Pancreas (tissue), 10 donors: Measurements from ENCODE around the gene CFAP73. TPM values are rescaled to one million over a fixed set of nuclear protein-coding genes. Genes with fewer than 3 reads are reported as not detected.

ENCODE experiments used
- ATAC-seq, 4 donors: fragments of 200-7000 bp; cut with Tn5 transposase; one replicate each; pipeline versions ENCODE4 v1.8.0 to v1.9.1; 2020; ENCODE audit warnings: mild to moderate bottlenecking in 4 of 4, moderate library complexity in 4 of 4
- DNase-seq, 6 donors: peaks; one replicate each; pipeline ENCODE4 v3.0.0-alpha.2; 2020
- FAIRE-seq: peaks from 2 replicates; lab custom pipeline; 2012; peaks lifted over from hg19 to GRCh38; lab: Jason Lieb, UNC
- H3K27ac ChIP-seq, 4 donors: fragments of 200-600 bp; sonication (generic); 1 replicate in 3 of 4; 2 replicates in 1 of 4; pipeline versions ENCODE4 v1.5.0 to v1.8.0; 2020
- H3K27me3 ChIP-seq, 4 donors: fragments of 200-600 bp; one replicate each; pipeline ENCODE4 v1.8.0; 2021
- H3K36me3 ChIP-seq, 3 donors: fragments of 200-600 bp; sonication (generic) in 1 of 3; one replicate each; pipeline versions ENCODE4 v1.5.0 to v1.8.0; 2020 to 2021
- H3K4me1 ChIP-seq, 3 donors: fragments of 200-600 bp; one replicate each; pipeline ENCODE4 v1.8.0; 2021
- H3K4me3 ChIP-seq, 4 donors: fragments of 200-600 bp; sonication (generic) in 2 of 4; one replicate each; pipeline versions ENCODE4 v1.5.0 to v1.8.0; 2020 to 2021
- H3K9me3 ChIP-seq, 4 donors: fragments of 200-600 bp; one replicate each; pipeline ENCODE4 v1.8.0; 2021
- WGBS, 2 donors: extraction: QIAGEN DNeasy Blood & Tissue Kit; methylation state at CpG; one replicate each; pipeline ENCODE4 v1.1.7; 2013; 5-methylcytosine and 5-hydroxymethylcytosine counted together
- intact Hi-C, 3 donors: fragments of 100-400 bp; cut with DNase I; formaldehyde crosslinking; loops; one replicate each; pipeline versions ENCODE4 v1.11.1 to v1.14.2; 2022
- polyA plus RNA-seq, 2 donors: library from polyadenylated mRNA; stranded (reverse); fragments of 200-250 nt; gene quantifications; one replicate each; pipeline ENCODE4 v1.2.3, GENCODE V29; 2013
- total RNA-seq, 6 donors: library from RNA; stranded (reverse); fragmentation: NEBNext Ultra II Directional in 4 of 6; extraction: Animal tissue kit (Norgen Biotek cat#: 25700) in 4 of 6; gene quantifications; one replicate each; pipeline versions ENCODE4 v1.2.1 to v1.2.4, GENCODE V29; 2021 to 2023
- TF ChIP-seq, protein P1 (sequence below), 4 donors: fragments of 200-600 bp; sonication (generic) in 3 of 4; IDR thresholded peaks; one replicate each; pipeline versions ENCODE4 v1.5.0 to v1.8.0; 2021; ENCODE audit warnings: antibody characterized with exemption in 4 of 4
- donor health status: healthy with polysubstance abuse.
- donor health status: DM: no; HTN: no; CAD: no; lungs with moderate emphysema.
- donor health status: DM: no; HTN: no; CAD: no.
- donor health status: control.
- donor health status: control.
- donor health status: Bipolar disorder and iron deficiency.
- donor health status: DM: yes; HTN: yes; CAD: no.
- donor health status: DM: no; HTN: no; CAD: no.
- donor health status: DM: no; HTN: no; CAD: no.
- donor health status: DM: yes; HTN: yes; CAD: no.

The CFAP73 gene
- total and polyA plus RNA-seq, 8 donors: 0.12 to 0.61 (median 0.23) TPM; not detected in 3

DNA sequence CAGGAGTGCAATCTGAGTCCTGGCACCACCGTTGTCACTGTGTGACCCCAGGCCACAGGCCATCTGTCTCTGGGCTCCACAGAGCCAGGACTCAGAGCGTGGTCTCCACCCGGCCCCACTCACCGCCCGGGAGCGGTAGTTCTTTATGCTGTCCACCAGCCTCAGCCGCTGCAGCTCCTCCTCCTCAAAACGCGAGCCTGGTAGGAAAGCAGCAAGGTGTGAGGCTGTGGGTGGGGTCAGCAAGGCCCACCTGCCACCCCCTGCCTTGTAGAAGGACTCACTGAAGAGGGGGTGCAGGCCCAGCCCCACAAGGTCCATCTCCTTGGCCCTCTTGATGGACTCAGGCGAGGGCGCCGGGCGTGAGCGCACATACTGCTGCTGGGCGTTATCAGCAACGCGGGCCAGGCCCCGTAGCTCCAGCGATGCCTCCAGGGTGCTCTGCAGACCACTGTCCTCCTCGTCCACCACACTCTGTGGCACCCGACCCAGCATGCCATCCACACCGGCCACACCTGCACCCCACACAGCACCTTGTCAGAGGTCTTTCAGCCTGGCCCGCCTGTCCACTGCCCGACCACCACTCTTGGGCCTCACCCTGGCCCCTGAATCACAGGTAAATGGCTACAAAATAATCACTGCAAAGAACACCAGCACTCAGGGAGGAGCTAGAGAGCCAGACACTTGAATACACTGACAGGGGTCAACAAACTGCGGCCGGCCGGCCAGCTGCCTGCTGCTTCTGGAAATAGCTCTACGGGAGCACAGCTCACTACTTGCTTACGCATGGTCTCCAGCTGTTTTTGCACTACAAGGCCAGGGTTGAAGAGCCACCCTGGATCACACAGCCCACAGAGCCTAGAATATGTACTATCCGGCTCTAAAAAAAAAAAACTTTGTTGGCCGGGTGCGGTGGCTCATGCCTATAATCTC lies 16.3 kb downstream of the CFAP73 start:
- H3K27ac ChIP-seq: no peak overlapping the region
- no peaks in the 10 kb centered on the region for H3K9me3 ChIP-seq
- 93 to 94% methylated on average over 32 of the region's 32 CpGs for WGBS, 2 donors
- no peak for DNase-seq
- TF ChIP-seq, protein P1, sequence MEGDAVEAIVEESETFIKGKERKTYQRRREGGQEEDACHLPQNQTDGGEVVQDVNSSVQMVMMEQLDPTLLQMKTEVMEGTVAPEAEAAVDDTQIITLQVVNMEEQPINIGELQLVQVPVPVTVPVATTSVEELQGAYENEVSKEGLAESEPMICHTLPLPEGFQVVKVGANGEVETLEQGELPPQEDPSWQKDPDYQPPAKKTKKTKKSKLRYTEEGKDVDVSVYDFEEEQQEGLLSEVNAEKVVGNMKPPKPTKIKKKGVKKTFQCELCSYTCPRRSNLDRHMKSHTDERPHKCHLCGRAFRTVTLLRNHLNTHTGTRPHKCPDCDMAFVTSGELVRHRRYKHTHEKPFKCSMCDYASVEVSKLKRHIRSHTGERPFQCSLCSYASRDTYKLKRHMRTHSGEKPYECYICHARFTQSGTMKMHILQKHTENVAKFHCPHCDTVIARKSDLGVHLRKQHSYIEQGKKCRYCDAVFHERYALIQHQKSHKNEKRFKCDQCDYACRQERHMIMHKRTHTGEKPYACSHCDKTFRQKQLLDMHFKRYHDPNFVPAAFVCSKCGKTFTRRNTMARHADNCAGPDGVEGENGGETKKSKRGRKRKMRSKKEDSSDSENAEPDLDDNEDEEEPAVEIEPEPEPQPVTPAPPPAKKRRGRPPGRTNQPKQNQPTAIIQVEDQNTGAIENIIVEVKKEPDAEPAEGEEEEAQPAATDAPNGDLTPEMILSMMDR (IDR thresholded peaks at IDR 0.05): no peak
- FAIRE-seq: no peak
- intact Hi-C loops: loop anchor here in 1 of 3 donors (10.0 kb wide), 1 partner anchor 61 kb away; no protein-coding TSS in a partner anchor
- H3K4me1 ChIP-seq: no peaks in the 10 kb centered on the region
- ATAC-seq: no peak
- H3K27me3 ChIP-seq: no peaks in the 10 kb centered on the region
- H3K36me3 ChIP-seq: peaks cover 5 to 82% (median 34%) of the 10 kb centered on the region in 3 donors
- no peak overlapping the region for H3K4me3 ChIP-seq

DNA sequence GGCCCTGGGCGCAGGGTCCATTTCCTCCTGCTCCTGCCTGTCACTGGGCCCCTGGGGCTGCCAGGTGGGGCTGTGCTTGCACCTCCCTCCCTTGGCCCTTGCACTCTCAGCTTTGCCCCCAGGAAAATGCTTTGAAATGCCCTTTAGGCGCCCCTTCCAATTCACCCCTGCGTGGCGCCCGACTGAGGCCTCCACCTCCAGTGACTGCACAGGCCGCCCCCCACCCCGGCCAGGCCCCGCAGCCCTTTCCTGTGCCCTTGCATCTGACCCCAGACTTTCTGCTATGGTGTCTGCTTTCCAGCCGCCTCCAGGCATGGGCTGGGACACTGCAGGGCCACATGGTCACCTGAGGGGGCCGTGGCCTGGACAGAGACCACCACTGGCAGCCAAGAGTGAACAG lies 18.3 kb downstream of the CFAP73 start:
- Histone ChIP-seq H3K36me3 (peaks cover 5 to 93% (median 53%) of the 10 kb centered on the region in 3 donors), H3K27ac (no peak overlapping the region), H3K4me1 (no peaks in the 10 kb centered on the region), H3K27me3 (no peaks in the 10 kb centered on the region), H3K9me3 (no peaks in the 10 kb centered on the region), H3K4me3 (no peak overlapping the region)
- 91 to 95% methylated on average over 9 to 10 of the region's 10 CpGs for WGBS, 2 donors
- TF ChIP-seq, protein P1 (IDR thresholded peaks at IDR 0.05): no peak
- ATAC-seq (no peak), DNase-seq (no peak), FAIRE-seq (no peak)
- intact Hi-C loops: loop anchor here in 1 of 3 donors (10.0 kb wide), 1 partner anchor 63 kb away; no protein-coding TSS in a partner anchor

DNA sequence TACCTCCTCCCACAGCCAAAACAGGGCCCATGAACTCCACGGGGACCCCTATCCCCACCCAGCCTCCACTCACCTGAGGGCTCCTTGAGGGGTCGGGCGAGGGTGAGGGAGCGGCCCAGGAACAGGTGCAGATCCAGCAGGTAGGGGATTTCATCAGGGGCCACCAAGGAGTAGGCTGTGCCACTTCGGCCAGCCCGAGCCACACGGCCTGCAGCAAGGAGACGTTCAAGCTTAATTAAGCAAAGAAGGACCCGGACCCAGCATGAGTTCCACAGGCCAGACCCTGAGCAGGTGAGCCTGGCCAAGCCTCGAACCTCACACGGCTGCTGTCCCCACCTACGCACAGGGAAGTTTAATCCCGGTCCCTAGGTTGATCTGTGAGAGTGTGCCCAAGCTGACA lies 20.2 kb downstream of the CFAP73 start:
- no peak for FAIRE-seq
- Histone ChIP-seq H3K4me3 (no peak overlapping the region), H3K9me3 (no peaks in the 10 kb centered on the region), H3K4me1 (no peaks in the 10 kb centered on the region), H3K27me3 (no peaks in the 10 kb centered on the region), H3K36me3 (peaks cover 5 to 90% (median 56%) of the 10 kb centered on the region in 3 donors), H3K27ac (no peak overlapping the region)
- 93% methylated on average over 13 of the region's 13 CpGs for WGBS, 2 donors
- intact Hi-C loops: loop anchor here in 1 of 3 donors (5.0 to 10.0 kb wide), 2 partner anchors 65 to 117 kb away; no protein-coding TSS in a partner anchor
- no peak for ATAC-seq
- TF ChIP-seq, protein P1 (IDR thresholded peaks at IDR 0.05): no peak
- DNase-seq: no peak

DNA sequence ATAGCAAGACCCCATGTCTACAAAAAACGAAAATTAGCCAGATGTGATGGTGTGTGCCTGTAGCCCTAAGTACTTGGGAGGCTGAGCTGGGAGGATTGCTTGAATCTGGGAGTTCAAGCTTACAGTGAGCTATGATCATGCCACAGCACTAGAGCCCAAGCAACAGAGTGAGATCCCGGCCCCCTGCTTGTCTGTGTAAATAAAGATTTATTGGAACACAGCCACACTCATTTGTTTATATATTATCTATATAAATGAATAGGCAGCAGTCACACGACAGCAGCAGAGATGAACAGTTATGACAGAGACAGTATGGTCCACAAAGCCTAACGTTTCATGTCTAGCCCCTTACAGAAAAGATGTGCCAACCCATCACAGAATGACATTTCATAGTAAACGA lies 20.9 kb downstream of the CFAP73 start:
- no peak for FAIRE-seq
- ATAC-seq: no peak
- no peak overlapping the region for H3K4me3 ChIP-seq
- peaks cover 5 to 82% (median 49%) of the 10 kb centered on the region in 3 donors for H3K36me3 ChIP-seq
- no peaks in the 10 kb centered on the region for H3K4me1 ChIP-seq
- no peaks in the 10 kb centered on the region for H3K27me3 ChIP-seq
- TF ChIP-seq, protein P1 (IDR thresholded peaks at IDR 0.05): no peak
- DNase-seq: no peak
- whole genome bisulfite sequencing, 2 donors: 88 to 93% methylated on average over 5 of the region's 5 CpGs
- intact Hi-C loops: loop anchor here in 1 of 3 donors (5.0 kb wide), 1 partner anchor 118 kb away; no protein-coding TSS in a partner anchor
- H3K9me3 ChIP-seq: no peaks in the 10 kb centered on the region
- no peak overlapping the region for H3K27ac ChIP-seq
